DOHH2 (cell line): Measurements from ENCODE around the gene LSR.
"Not testable (repeated sequence)": the region's sequence is repeated elsewhere in the genome, so short reads cannot be mapped to it uniquely, and the experiment has no call there.

Experiments used
- H3F3A ChIP-seq: fragments of 200-600 bp; sonication (generic), shearing (Covaris generic); 2 replicates; pipeline ENCODE4 v1.6.0; 2016; ENCODE audit warnings: antibody characterized with exemption, mild to moderate bottlenecking; ENCODE audit not compliant: control insufficient read depth, insufficient read depth
- H3K27ac ChIP-seq: fragments of 200-600 bp; sonication (generic); 2 replicates; pipeline ENCODE4 v1.5.1; 2014; ENCODE audit warnings: low read depth, mild to moderate bottlenecking, low read length, moderate library complexity
- H3K27me3 ChIP-seq: fragments of 200-600 bp; sonication (generic); 2 replicates; pipeline ENCODE4 v1.6.1; 2014; ENCODE audit warnings: mild to moderate bottlenecking, low read length, mixed read lengths; ENCODE audit not compliant: control insufficient read depth
- H3K36me3 ChIP-seq: fragments of 200-600 bp; sonication (generic); 2 replicates; pipeline ENCODE4 v1.6.1; 2014; ENCODE audit warnings: mild to moderate bottlenecking, low read length, moderate library complexity, mixed read lengths; ENCODE audit not compliant: control insufficient read depth
- H3K4me1 ChIP-seq: fragments of 200-600 bp; sonication (generic); 2 replicates; pipeline ENCODE4 v1.6.1; 2014; ENCODE audit warnings: mild to moderate bottlenecking, low read length, mixed read lengths; ENCODE audit not compliant: control insufficient read depth
- H3K4me2 ChIP-seq: fragments of 200-600 bp; sonication (generic); 2 replicates; pipeline ENCODE4 v1.6.0; 2014; ENCODE audit warnings: mild to moderate bottlenecking, low read length, moderate library complexity
- H3K4me3 ChIP-seq: fragments of 200-600 bp; sonication (generic); 2 replicates; pipeline ENCODE4 v1.5.1; 2014; ENCODE audit warnings: mild to moderate bottlenecking, low read length, mixed read lengths
- H3K79me2 ChIP-seq: fragments of 200-600 bp; sonication (generic); 2 replicates; pipeline ENCODE4 v1.6.1; 2014; ENCODE audit warnings: mild to moderate bottlenecking, low read length, mixed read lengths; ENCODE audit not compliant: control insufficient read depth
- H3K9me2 ChIP-seq: fragments of 200-600 bp; sonication (generic); replicated peaks from 2 replicates; pipeline ENCODE4 v1.6.1; 2014; ENCODE audit warnings: mild to moderate bottlenecking, low read length, mixed read lengths; ENCODE audit not compliant: control insufficient read depth
- H3K9me3 ChIP-seq: fragments of 200-600 bp; sonication (generic); 2 replicates; pipeline ENCODE4 v1.6.1; 2014; ENCODE audit warnings: antibody characterized with exemption, low read length, mixed read lengths; ENCODE audit not compliant: control insufficient read depth, insufficient read depth
- H4K20me1 ChIP-seq: fragments of 200-600 bp; sonication (generic); 2 replicates; pipeline ENCODE4 v1.6.0; 2014; ENCODE audit warnings: low read depth, mild to moderate bottlenecking, antibody characterized with exemption, low read length, moderate library complexity; ENCODE audit not compliant: control insufficient read depth, insufficient read depth
- EZH2phosphoT487 ChIP-seq: fragments of 200-600 bp; sonication (generic); IDR thresholded peaks from 2 replicates; pipeline ENCODE4 v1.6.1; 2017; ENCODE audit warnings: borderline replicate concordance, mild to moderate bottlenecking, antibody characterized with exemption, low read length, moderate library complexity, mixed read lengths
- TF ChIP-seq, protein P1 (sequence below): fragments of 200-600 bp; sonication (generic); IDR thresholded peaks from one replicate; pipeline ENCODE4 v1.5.1; 2014; ENCODE audit warnings: antibody characterized with exemption, mild to moderate bottlenecking, low read depth, low read length; ENCODE audit not compliant: poor library complexity, severe bottlenecking

Gene LSR

DNA sequence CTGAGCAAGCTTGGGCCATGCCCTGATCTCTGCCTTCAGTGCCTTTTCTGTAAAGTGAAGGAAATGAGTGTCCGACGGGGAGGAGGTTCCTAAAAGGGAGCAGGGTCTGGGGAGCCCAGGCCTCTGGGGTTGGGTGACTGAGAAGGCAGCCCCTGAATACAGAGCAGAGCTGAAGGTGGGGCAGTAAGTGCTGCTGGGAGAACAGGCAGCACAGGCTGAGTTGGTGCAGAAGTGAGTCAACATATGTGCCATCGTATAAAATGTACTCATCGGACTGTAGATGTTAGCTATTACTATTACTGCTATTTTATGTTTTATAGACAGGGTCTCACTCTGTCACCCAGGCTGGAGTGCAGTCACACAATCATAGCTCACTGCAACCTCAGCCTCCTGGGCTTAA is 32.5 kb downstream of the LSR start:
- no peaks in the 10 kb centered on the region for H3F3A ChIP-seq
- H3K9me3 ChIP-seq, result no peaks in the 10 kb centered on the region
- H3K9me2 ChIP-seq, result no peaks in the 10 kb centered on the region
- TF ChIP-seq, protein P1, sequence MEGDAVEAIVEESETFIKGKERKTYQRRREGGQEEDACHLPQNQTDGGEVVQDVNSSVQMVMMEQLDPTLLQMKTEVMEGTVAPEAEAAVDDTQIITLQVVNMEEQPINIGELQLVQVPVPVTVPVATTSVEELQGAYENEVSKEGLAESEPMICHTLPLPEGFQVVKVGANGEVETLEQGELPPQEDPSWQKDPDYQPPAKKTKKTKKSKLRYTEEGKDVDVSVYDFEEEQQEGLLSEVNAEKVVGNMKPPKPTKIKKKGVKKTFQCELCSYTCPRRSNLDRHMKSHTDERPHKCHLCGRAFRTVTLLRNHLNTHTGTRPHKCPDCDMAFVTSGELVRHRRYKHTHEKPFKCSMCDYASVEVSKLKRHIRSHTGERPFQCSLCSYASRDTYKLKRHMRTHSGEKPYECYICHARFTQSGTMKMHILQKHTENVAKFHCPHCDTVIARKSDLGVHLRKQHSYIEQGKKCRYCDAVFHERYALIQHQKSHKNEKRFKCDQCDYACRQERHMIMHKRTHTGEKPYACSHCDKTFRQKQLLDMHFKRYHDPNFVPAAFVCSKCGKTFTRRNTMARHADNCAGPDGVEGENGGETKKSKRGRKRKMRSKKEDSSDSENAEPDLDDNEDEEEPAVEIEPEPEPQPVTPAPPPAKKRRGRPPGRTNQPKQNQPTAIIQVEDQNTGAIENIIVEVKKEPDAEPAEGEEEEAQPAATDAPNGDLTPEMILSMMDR, result no peak
- no peak for TF ChIP-seq EZH2phosphoT487
- peaks cover 29% of the 10 kb centered on the region for H3K36me3 ChIP-seq
- peaks cover 13% of the 10 kb centered on the region for H3K27me3 ChIP-seq
- H4K20me1 ChIP-seq, result no peaks in the 10 kb centered on the region
- H3K4me3 ChIP-seq, result no peak overlapping the region
- H3K4me2 ChIP-seq, result no peak overlapping the region
- H3K27ac ChIP-seq, result no peak overlapping the region
- H3K4me1 ChIP-seq, result peaks cover 36% of the 10 kb centered on the region
- no peaks in the 10 kb centered on the region for H3K79me2 ChIP-seq

DNA sequence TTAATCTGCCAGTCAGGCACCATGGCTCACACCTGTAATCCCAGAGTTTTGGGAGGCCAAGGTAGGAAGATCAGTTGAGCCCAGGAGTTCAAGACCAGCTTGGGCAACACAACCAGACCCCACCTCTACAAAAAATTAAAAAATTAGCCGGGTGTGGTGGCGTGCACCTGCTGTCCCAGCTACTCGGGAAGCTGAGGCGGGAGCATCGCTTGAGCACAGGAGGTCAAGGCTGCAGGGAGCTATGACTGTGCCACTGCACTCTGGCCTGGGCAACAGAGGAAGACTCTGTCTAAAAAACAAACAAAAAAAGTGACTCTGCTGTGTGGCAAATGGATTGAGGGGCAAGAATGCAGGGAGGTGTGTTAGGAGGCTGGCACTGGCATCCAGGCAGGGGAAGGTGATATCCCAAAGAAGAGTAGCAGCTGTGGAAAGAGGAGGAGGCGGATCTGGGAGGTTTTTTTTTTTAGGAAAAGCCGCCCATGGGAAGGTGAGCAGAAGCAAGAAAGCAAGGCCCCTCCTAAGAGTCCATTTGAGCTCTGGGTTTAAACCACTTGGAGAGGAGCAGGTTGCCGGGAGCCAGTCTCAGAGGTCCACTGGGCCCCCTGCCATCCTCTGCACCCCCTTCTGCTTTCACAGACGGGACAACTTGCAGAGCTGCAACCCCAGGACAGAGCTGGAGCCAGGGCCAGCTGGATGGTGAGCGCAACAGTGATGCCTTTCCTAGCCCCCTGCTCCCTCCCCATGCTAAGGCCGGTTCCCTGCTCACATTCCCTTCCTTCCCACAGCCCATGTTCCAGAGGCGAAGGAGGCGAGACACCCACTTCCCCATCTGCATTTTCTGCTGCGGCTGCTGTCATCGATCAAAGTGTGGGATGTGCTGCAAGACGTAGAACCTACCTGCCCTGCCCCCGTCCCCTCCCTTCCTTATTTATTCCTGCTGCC is 35.6 kb downstream of the LSR start:
- Histone ChIP-seq H3K4me3 (no peak overlapping the region), H3K27ac (no peak overlapping the region), H3K27me3 (peaks cover 13% of the 10 kb centered on the region), H3K36me3 (peaks cover 1% of the 10 kb centered on the region; the same call in 1 of the 2 replicates), H4K20me1 (no peaks in the 10 kb centered on the region), H3K79me2 (no peaks in the 10 kb centered on the region), H3K4me1 (peaks cover 44% of the 10 kb centered on the region), H3K9me3 (no peaks in the 10 kb centered on the region), H3F3A (peaks cover 3% of the 10 kb centered on the region; the same call in 1 of the 2 replicates), H3K9me2 (no peaks in the 10 kb centered on the region), H3K4me2 (no peak overlapping the region)
- TF ChIP-seq EZH2phosphoT487, result no peak
- TF ChIP-seq, protein P1, result no peak

DNA sequence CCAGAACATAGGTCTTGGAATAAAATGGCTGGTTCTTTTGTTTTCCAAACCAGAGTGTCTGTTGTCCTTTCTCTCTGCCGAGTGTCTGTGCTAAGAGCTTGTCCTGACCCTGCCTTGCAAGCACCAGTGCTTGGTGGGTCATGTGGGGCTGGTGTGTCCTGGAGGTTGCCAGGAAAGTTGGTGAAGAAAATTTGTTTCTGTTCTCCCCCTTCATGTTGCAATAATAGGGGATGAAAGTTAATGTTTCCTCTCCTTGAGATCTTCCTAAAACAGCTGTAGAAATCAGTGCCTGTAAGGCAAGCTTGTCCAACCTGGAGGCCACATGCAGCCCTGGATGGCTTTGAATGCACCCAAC is 36.3 kb downstream of the LSR start:
- H3K4me2 ChIP-seq, result no peak overlapping the region
- H3K27ac ChIP-seq, result no peak overlapping the region
- H3K4me1 ChIP-seq, result peaks cover 37% of the 10 kb centered on the region
- H3K27me3 ChIP-seq, result peaks cover 13% of the 10 kb centered on the region
- H3K4me3 ChIP-seq, result no peak overlapping the region
- TF ChIP-seq EZH2phosphoT487, result no peak
- TF ChIP-seq, protein P1, result no peak
- no peaks in the 10 kb centered on the region for H3K36me3 ChIP-seq
- H3K79me2 ChIP-seq, result no peaks in the 10 kb centered on the region
- no peaks in the 10 kb centered on the region for H4K20me1 ChIP-seq
- H3F3A ChIP-seq, result peaks cover 4% of the 10 kb centered on the region; the same call in 1 of the 2 replicates
- H3K9me3 ChIP-seq, result no peaks in the 10 kb centered on the region
- H3K9me2 ChIP-seq, result no peaks in the 10 kb centered on the region

DNA sequence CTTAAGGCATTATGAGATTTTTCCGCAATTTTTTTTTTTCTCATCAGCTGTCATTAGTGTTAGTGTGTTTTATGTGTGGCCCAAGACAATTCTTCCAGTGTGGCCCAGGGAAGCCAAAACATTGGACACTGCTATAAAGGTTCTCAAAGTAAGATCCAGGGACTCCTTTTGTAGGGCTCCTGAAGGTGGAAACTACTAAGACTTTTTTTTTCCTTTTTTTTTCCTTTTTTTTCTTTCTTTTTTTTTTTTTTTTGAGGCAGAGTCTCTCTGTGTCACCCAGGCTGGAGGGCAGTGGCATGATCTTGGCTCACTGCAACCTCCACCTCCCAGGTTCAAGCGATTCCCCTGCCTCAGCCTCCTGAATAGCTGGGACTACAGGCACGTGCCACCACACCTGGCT is 36.7 kb downstream of the LSR start:
- not testable (repeated sequence) for H3K4me3 ChIP-seq, H3K4me2 ChIP-seq, H3F3A ChIP-seq, H3K9me2 ChIP-seq, H3K79me2 ChIP-seq, H3K36me3 ChIP-seq, H3K27ac ChIP-seq, H3K9me3 ChIP-seq, H4K20me1 ChIP-seq
- Histone ChIP-seq H3K4me1 (peaks cover 33% of the 10 kb centered on the region), H3K27me3 (peaks cover 15% of the 10 kb centered on the region)

DNA sequence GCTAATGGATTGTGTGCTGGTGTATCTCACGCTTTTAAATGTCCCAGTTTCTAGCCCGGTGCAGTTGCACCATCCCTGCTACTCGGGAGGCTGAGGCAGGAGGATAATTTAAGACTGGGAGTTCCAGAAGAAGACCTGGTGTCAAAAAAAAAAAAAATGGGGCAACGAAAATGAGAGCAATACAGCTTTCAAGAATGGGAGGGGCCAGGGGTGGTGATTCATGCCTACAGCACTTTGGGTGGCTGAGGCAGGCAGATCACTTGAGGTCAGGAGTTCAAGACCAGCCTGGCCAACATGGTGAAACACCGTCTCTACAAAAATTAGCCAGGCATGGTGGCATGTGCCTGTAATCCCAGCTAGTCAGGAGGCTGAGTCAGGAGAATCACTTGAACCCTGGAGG is 37.3 kb downstream of the LSR start:
- peaks cover 20% of the 10 kb centered on the region for H3K27me3 ChIP-seq
- peaks cover 30% of the 10 kb centered on the region for H3K4me1 ChIP-seq
- not testable (repeated sequence) for H3F3A ChIP-seq, H3K4me3 ChIP-seq, H4K20me1 ChIP-seq, H3K4me2 ChIP-seq, H3K79me2 ChIP-seq, H3K36me3 ChIP-seq, H3K27ac ChIP-seq, H3K9me2 ChIP-seq, H3K9me3 ChIP-seq
